Karpas-422 (cell line): Measurements from ENCODE around the gene IGLL5. TPM values are rescaled to one million over a fixed set of nuclear protein-coding genes. Genes with fewer than 3 reads are reported as not detected.

Experiments used
- DNase-seq: peaks from one replicate; pipeline ENCODE4 v3.0.0-alpha.2; 2015
- H2AFZ ChIP-seq: fragments of 200-600 bp; sonication (generic); 2 replicates; pipeline ENCODE4 v1.6.1; 2014; ENCODE audit warnings: antibody characterized with exemption, low read length, mixed read lengths
- H3K27ac ChIP-seq: fragments of 200-600 bp; sonication (generic); 2 replicates; pipeline ENCODE4 v1.5.1; 2014; ENCODE audit warnings: mild to moderate bottlenecking, low read length, moderate library complexity
- H3K27me3 ChIP-seq: fragments of 200-600 bp; sonication (generic); 2 replicates; pipeline ENCODE4 v1.6.1; 2014; ENCODE audit warnings: low read length, mixed read lengths
- H3K36me3 ChIP-seq: fragments of 200-600 bp; sonication (generic); 2 replicates; pipeline ENCODE4 v1.6.1; 2014; ENCODE audit warnings: low read length, mixed read lengths; ENCODE audit not compliant: insufficient read depth
- H3K4me1 ChIP-seq: fragments of 200-600 bp; sonication (generic); 2 replicates; pipeline ENCODE4 v1.6.1; 2014; ENCODE audit warnings: mild to moderate bottlenecking, low read length, mixed read lengths
- H3K4me2 ChIP-seq: fragments of 200-600 bp; sonication (generic); 2 replicates; pipeline ENCODE4 v1.6.1; 2014; ENCODE audit warnings: low read length, low read depth, mild to moderate bottlenecking; ENCODE audit not compliant: poor library complexity, severe bottlenecking
- H3K4me3 ChIP-seq: fragments of 200-600 bp; sonication (generic); 2 replicates; pipeline ENCODE4 v1.5.1; 2014; ENCODE audit warnings: mild to moderate bottlenecking, antibody characterized with exemption, low read length, mixed read lengths
- H3K79me2 ChIP-seq: fragments of 200-600 bp; sonication (generic); 2 replicates; pipeline ENCODE4 v1.6.1; 2014; ENCODE audit warnings: mild to moderate bottlenecking, low read length, mixed read lengths
- H3K9ac ChIP-seq: fragments of 200-600 bp; sonication (generic); 2 replicates; pipeline ENCODE4 v1.6.0; 2014; ENCODE audit warnings: low read length
- H3K9me2 ChIP-seq: fragments of 200-600 bp; sonication (generic), shearing (Covaris generic); replicated peaks from 2 replicates; pipeline ENCODE4 v1.6.0; 2014; ENCODE audit warnings: mild to moderate bottlenecking, low read length, moderate library complexity; ENCODE audit not compliant: insufficient read depth
- H3K9me3 ChIP-seq: fragments of 300-700, 200-600 bp; sonication (generic); 2 replicates; pipeline ENCODE4 v1.6.1; 2014; ENCODE audit warnings: low read length, mixed read lengths
- H4K20me1 ChIP-seq: fragments of 200-600 bp; sonication (generic); 2 replicates; pipeline ENCODE4 v1.6.1; 2014; ENCODE audit warnings: mild to moderate bottlenecking, antibody characterized with exemption, low read length, low read depth; ENCODE audit not compliant: insufficient read depth
- small RNA-seq: library from RNA; depleted of rRNA; stranded (forward); fragments of <200 nt; gene quantifications from one replicate; pipeline ENCODE3, GENCODE V24; 2014
- total RNA-seq: library from RNA; depleted of rRNA; stranded (reverse); fragments of >200 nt; shearing (Covaris generic); gene quantifications from 2 replicates; pipeline ENCODE4 v1.2.3, GENCODE V29; 2014; ENCODE audit warnings: low replicate concordance; rRNA removed

IGLL5 gene
- total RNA-seq, 1 experiment from 2014 or later = 1.1 TPM

DNA sequence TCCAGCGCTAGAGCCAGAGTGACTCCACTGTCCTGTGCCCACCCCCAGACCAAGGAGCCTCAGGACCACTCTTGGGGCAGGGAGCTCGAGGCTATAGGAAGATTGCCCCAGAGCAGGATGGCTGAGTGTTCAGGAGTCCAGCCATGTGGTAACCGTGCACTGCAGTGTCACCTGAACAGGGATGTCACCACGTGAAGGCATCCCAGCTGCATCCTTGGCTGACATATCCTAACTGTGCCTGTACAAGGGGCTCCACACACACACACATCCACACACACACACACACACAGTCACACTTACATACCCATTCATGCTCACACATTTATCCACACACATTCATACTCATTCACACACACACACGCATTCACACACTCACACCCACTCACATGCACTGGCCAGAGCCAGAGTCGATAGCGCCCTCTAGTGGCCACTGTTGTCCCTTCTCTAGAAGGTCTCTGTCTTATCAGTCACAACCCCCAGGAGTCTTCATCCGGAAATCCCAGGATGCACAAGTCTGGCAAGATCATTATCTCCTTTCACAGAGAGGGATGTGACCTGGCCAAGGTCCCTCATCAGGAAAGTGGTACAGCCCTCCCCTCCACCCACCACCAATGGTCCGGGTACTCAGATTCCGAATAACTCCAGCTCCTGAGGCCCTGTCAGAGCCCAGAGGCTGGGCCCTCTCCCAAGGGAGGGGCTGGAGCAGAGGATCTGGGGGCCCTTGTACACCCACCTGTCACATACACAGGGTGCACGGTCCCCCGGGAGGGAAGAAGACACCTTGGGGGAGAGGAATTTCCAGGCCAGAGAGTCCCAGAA lies 55.1 kb downstream of the IGLL5 start:
- H3K79me2 ChIP-seq = no peaks in the 10 kb centered on the region
- H4K20me1 ChIP-seq = no peaks in the 10 kb centered on the region; the same call in 1 of the 2 replicates
- H3K27ac ChIP-seq = peak overlapping the region; percentile 18
- no peaks in the 10 kb centered on the region for H3K27me3 ChIP-seq
- H3K9ac ChIP-seq = peak overlapping the region; percentile 48
- DNase-seq = peak; percentile 95
- H3K4me3 ChIP-seq = no peak overlapping the region
- peaks cover 93% of the 10 kb centered on the region for H3K4me1 ChIP-seq
- no peak overlapping the region for H2AFZ ChIP-seq
- H3K9me3 ChIP-seq = no peaks in the 10 kb centered on the region
- peak overlapping the region; percentile 41 for H3K4me2 ChIP-seq
- H3K9me2 ChIP-seq = no peaks in the 10 kb centered on the region
- no peaks in the 10 kb centered on the region for H3K36me3 ChIP-seq

DNA sequence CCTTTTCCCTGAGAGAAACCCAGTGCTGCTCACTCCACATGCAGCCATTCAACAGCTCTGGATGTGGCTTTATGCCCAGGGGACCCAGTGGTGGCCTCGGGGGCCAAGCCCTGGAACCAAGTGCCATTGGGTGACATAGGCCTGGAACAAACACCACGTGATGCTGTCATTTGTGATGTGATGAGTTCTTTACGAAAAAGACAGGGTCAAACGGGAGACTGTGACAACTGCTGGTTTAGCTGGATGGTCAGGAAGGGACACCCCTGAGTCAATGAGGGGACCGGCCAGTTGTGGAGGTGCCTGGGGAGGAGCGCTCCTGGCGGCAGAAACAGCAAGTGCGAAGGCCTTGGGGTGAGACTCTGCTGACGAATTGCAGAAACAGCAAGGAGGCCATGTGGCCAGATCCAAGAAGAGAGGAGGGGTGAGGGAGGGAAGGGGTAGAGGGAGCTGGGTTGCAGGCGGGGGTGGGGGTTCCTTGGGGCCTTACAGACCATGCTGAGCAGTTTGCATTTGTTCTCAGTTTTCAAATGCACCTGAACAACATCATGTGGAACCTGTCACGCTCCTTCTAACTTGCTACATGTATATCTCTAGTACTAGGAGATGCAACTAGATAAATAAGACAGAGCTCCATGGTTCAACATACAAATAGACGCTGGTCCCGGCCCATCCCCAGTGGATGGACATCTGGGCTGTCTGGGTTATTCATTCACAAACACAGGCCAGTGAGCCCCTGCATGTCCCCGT lies 56.1 kb downstream of the IGLL5 start:
- H3K4me2 ChIP-seq = peak overlapping the region; percentile 41
- H3K9me2 ChIP-seq = no peaks in the 10 kb centered on the region
- DNase-seq = peak; percentile 79

DNA sequence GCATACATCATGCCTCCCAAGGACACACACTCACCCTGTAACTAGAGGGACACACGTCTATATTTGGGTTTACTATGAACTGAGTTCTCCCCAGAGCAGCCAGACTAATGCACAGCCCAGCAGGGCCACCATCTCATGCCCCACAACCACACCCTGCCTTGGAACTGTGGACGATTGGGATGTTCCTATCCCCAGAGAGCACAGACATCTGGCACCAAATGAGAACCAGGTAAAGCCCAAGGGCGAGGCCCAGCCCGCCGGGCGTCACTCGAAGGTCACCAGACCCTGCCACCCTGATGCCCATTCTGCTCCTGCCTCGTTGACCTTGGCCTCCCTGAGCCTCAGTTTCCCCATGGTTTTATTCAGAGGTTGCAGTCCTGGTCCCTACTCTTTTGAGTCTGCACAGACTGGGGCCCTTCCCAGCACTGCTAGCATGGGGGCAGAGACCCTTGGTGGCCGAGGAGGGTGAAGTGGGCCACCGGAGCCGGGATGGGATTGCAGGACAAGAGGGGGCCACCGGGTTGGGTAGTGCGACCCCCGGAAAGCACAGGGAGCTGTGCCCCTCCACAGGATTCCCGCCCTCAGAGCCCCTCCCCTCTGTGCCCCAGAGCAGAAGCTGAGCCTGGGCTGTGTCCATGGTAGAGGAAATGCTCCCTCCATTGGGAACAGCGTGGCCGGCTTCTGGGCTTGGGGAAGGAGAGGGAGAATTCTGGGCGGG lies 56.8 kb downstream of the IGLL5 start:
- Histone ChIP-seq H3K9me2 (no peaks in the 10 kb centered on the region), H2AFZ (no peak overlapping the region), H3K9ac (no peak overlapping the region; the same call in 1 of the 2 replicates), H3K27me3 (no peaks in the 10 kb centered on the region), H3K4me3 (no peak overlapping the region), H3K79me2 (no peaks in the 10 kb centered on the region), H3K9me3 (no peaks in the 10 kb centered on the region), H3K4me1 (peaks cover 76% of the 10 kb centered on the region), H3K4me2 (no peak overlapping the region), H3K27ac (peak overlapping the region; percentile 18), H3K36me3 (no peaks in the 10 kb centered on the region), H4K20me1 (no peaks in the 10 kb centered on the region; the same call in 1 of the 2 replicates)
- no peak for DNase-seq

More for the DNA sequence above, 56.1 kb downstream of the IGLL5 start:
- H4K20me1 ChIP-seq = no peaks in the 10 kb centered on the region; the same call in 1 of the 2 replicates
- H3K9me3 ChIP-seq = no peaks in the 10 kb centered on the region
- H3K9ac ChIP-seq = peak overlapping the region; percentile 48
- H3K4me3 ChIP-seq = no peak overlapping the region
- H3K4me1 ChIP-seq = peaks cover 84% of the 10 kb centered on the region
- H2AFZ ChIP-seq = no peak overlapping the region
- peak overlapping the region; percentile 18 for H3K27ac ChIP-seq
- H3K36me3 ChIP-seq = no peaks in the 10 kb centered on the region
- no peaks in the 10 kb centered on the region for H3K27me3 ChIP-seq
- H3K79me2 ChIP-seq = no peaks in the 10 kb centered on the region

DNA sequence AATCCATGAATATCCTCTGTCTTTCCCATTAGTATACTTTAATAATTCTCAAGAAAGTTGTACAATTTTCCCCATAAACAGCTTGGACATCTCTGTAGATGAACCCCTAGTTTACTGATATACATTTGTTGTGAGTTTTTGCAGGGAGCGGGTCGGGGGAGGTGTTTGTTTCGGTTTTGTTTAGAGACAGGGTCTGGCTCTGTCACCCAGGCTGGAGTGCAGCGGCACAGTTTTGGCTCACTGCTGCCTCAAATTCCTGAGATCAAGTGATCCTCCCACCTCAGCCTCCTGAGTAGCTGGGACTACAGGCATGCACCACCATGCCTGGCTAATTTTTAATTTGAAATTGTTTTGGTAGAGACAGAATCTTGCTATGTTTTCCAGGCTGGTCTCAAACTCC lies 57.6 kb downstream of the IGLL5 start:
- no peaks in the 10 kb centered on the region for H3K27me3 ChIP-seq
- H3K4me1 ChIP-seq = peaks cover 69% of the 10 kb centered on the region
- H3K79me2 ChIP-seq = no peaks in the 10 kb centered on the region

More for the DNA sequence above, 57.6 kb downstream of the IGLL5 start:
- Histone ChIP-seq H3K4me2 (no peak overlapping the region), H4K20me1 (peaks cover 5% of the 10 kb centered on the region; the same call in 1 of the 2 replicates), H2AFZ (no peak overlapping the region), H3K36me3 (no peaks in the 10 kb centered on the region), H3K9me3 (no peaks in the 10 kb centered on the region), H3K4me3 (no peak overlapping the region), H3K9me2 (no peaks in the 10 kb centered on the region), H3K9ac (no peak overlapping the region), H3K27ac (no peak overlapping the region)
- peak; percentile 39 for DNase-seq

Small RNA genes within 50 kb of the gene (small RNA-seq; reads per million reads assigned to genes)
- not detected for gene IGLC4
- not detected for gene IGLC5
- not detected for gene IGLJ1
- not detected for gene IGLJ2
- gene IGLJ3 = not detected
- gene IGLJ4 = not detected
- gene IGLJ5 = not detected
- not detected for gene IGLJ6
- not detected for gene IGLJ7
- gene IGLV2-5 = not detected
- not detected for gene IGLV3-2
- not detected for gene IGLV3-4
- gene IGLV3-6 = not detected
- gene IGLV3-7 = not detected
- not detected for gene MIR5571

Other genes starting within 250 kb of the IGLL5 start
- gene GGTLC2, start 243.2 kb upstream of the IGLL5 start, total RNA-seq = not detected in 2 replicates
- gene GNAZ, start 182.7 kb downstream of the IGLL5 start, total RNA-seq = 33.0 and 33.8 TPM in 2 replicates